GM12878 (cell line): ENCODE results near the gene DHDDS. TPM values are rescaled to one million over a fixed set of nuclear protein-coding genes. Genes with fewer than 3 reads are reported as not detected.
A peak's percentile ranks its signal among the peaks of the same experiment; 100 is the strongest.

Source experiments
- ATAC-seq: fragments of 200-7000 bp; cut with Tn5 transposase; 3 replicates; pipeline ENCODE4 v1.9.1; 2020; ENCODE audit warnings: mild to moderate bottlenecking, moderate library complexity
- Bru-seq: library from RNA; stranded (reverse); fragments of 400-500 nt; gene quantifications from one replicate; lab custom pipeline; 2021; lab: Mats Ljungman, UMichigan
- BruChase-seq, 2 experiments: library from RNA; stranded (reverse); fragments of 400-500 nt; gene quantifications; one replicate each; lab custom pipeline; 2021; lab: Mats Ljungman, UMichigan
- BruUV-seq: library from RNA; stranded (reverse); fragments of 400-500 nt; replicated peaks from 2 replicates; lab custom pipeline; 2021; lab: Mats Ljungman, UMichigan
- CTCF ChIA-PET: fragments of 300-600 bp; sonication (Branson Sonifier 250); formaldehyde crosslinking; extraction: SDS; loops from one replicate; lab custom pipeline; 2021; ENCODE audit warnings: inconsistent platforms; lab: Yijun Ruan, JAX
- POLR2A ChIA-PET: fragments of 350-600 bp; formaldehyde crosslinking; extraction: SDS; loops from one replicate; lab custom pipeline; 2021; ENCODE audit warnings: inconsistent platforms; lab: Charles Lee
- RAD21 ChIA-PET: fragments of 300-600 bp; sonication (Branson Sonifier 250); formaldehyde crosslinking; loops from one replicate; lab custom pipeline; 2023; ENCODE audit warnings: antibody characterized with exemption; ENCODE audit not compliant: unreplicated experiment; lab: Charles Lee
- SMC1A ChIA-PET: fragments of 300-600 bp; sonication (Branson Sonifier 250); formaldehyde crosslinking; loops from one replicate; lab custom pipeline; 2023; ENCODE audit not compliant: unreplicated experiment, uncharacterized antibody; lab: Charles Lee
- DNase-seq: peaks from one replicate; pipeline ENCODE4 v3.0.0-alpha.2; 2011; ENCODE audit warnings: low read depth, low spot score
- FAIRE-seq: peaks from 3 replicates; lab custom pipeline; 2011; peaks lifted over from hg19 to GRCh38; lab: Jason Lieb, UNC
- H2AFZ ChIP-seq: 2 replicates; pipeline ENCODE4 v1.6.0; 2011; ENCODE audit warnings: low read depth, low read length, control low read depth; ENCODE audit not compliant: control insufficient read depth
- H3K27ac ChIP-seq: 2 replicates; pipeline ENCODE4 v1.5.1; 2011; ENCODE audit warnings: control low read depth; ENCODE audit not compliant: control insufficient read depth, insufficient read depth
- H3K27me3 ChIP-seq, 2 experiments: replicated peaks in 1 of 2; 2 replicates each; pipeline versions ENCODE4 v1.6.0 to v1.6.1; 2011; ENCODE audit warnings: low read length in 1 of 2; ENCODE audit not compliant: control insufficient read depth in 2 of 2, insufficient read depth in 2 of 2
- H3K36me3 ChIP-seq, 2 experiments: 2 replicates each; pipeline ENCODE4 v1.5.1; 2011; ENCODE audit warnings: low read length in 1 of 2; ENCODE audit not compliant: control insufficient read depth in 2 of 2, insufficient read depth in 2 of 2
- H3K4me1 ChIP-seq: 2 replicates; pipeline ENCODE4 v1.6.1; 2011; ENCODE audit warnings: mild to moderate bottlenecking, low read length, moderate library complexity, mixed read lengths; ENCODE audit not compliant: control insufficient read depth, insufficient read depth
- H3K4me2 ChIP-seq: 2 replicates; pipeline ENCODE4 v1.6.0; 2011; ENCODE audit warnings: control low read depth; ENCODE audit not compliant: control insufficient read depth, insufficient read depth
- H3K4me3 ChIP-seq: fragments of 200-600 bp; sonication (generic); 2 replicates; pipeline ENCODE4 v1.5.1; 2016
- H3K79me2 ChIP-seq: 2 replicates; pipeline ENCODE4 v1.6.0; 2011; ENCODE audit warnings: low read length; ENCODE audit not compliant: control insufficient read depth, insufficient read depth
- H3K9ac ChIP-seq: 2 replicates; pipeline ENCODE4 v1.8.0; 2011; ENCODE audit warnings: low read length, control low read depth, mixed read lengths; ENCODE audit not compliant: control insufficient read depth, insufficient read depth
- H3K9me3 ChIP-seq: replicated peaks from 3 replicates; pipeline ENCODE4 v1.5.1; 2011; ENCODE audit warnings: mild to moderate bottlenecking, low read length; ENCODE audit not compliant: control insufficient read depth, insufficient read depth
- H4K20me1 ChIP-seq: 2 replicates; pipeline ENCODE4 v1.6.0; 2011; ENCODE audit not compliant: control insufficient read depth, insufficient read depth
- BRCA1 ChIP-seq: IDR thresholded peaks from 2 replicates; pipeline ENCODE4 v1.6.1; 2011; ENCODE audit warnings: low read depth, low read length, improper control_type of control experiment
- IRF4 ChIP-seq: IDR thresholded peaks from 2 replicates; pipeline ENCODE4 v1.6.1; 2011; ENCODE audit warnings: low read depth, low read length
- KLF5 ChIP-seq: fragments of 450-650 bp; IDR thresholded peaks from 2 replicates; pipeline ENCODE4 v1.6.1; 2014; ENCODE audit warnings: mild to moderate bottlenecking; ENCODE audit not compliant: partially characterized antibody
- MEF2A ChIP-seq: IDR thresholded peaks from 2 replicates; pipeline ENCODE4 v1.6.1; 2011; ENCODE audit warnings: low read depth, mild to moderate bottlenecking, low read length, moderate library complexity; ENCODE audit not compliant: insufficient read depth
- MLLT1 ChIP-seq: fragments of 450-650 bp; IDR thresholded peaks from 2 replicates; pipeline ENCODE4 v1.6.1; 2016; ENCODE audit warnings: mild to moderate bottlenecking
- MTA2 ChIP-seq: fragments of 450-650 bp; IDR thresholded peaks from 2 replicates; pipeline ENCODE4 v1.6.1; 2016; ENCODE audit warnings: low read depth, mild to moderate bottlenecking, moderate library complexity
- NFYB ChIP-seq: IDR thresholded peaks from 2 replicates; pipeline ENCODE4 v1.6.1; 2011; ENCODE audit warnings: low read depth, mild to moderate bottlenecking, low read length, improper control_type of control experiment, moderate library complexity; ENCODE audit not compliant: insufficient read depth
- SUZ12 ChIP-seq: fragments of 200-600 bp; sonication (generic); IDR thresholded peaks from one replicate; pipeline ENCODE4 v1.6.1; 2018; ENCODE audit warnings: antibody characterized with exemption, mild to moderate bottlenecking; ENCODE audit not compliant: unreplicated experiment
- ZBTB40 ChIP-seq: fragments of 450-650 bp; IDR thresholded peaks from 2 replicates; pipeline ENCODE4 v1.6.1; 2016; ENCODE audit warnings: mild to moderate bottlenecking, moderate library complexity, borderline replicate concordance
- WGBS: methylation state at CpG from one replicate; pipeline ENCODE4 v1.1.6; 2016; ENCODE audit warnings: low lambda C conversion rate; ENCODE audit not compliant: insufficient replicate concordance, insufficient coverage; ENCODE audit errors: missing lambda C conversion rate; 5-methylcytosine and 5-hydroxymethylcytosine counted together
- in situ Hi-C: fragments of 300-500 bp; cut with MboI; formaldehyde crosslinking; loops from 9 replicates; pipeline ENCODE4 v1.14.3; 2018; ENCODE audit warnings: mixed read lengths
- intact Hi-C: fragments of 100-400 bp; cut with micrococcal nuclease; formaldehyde crosslinking; loops from one replicate; pipeline ENCODE4 v1.14.2; 2022; ENCODE audit not compliant: unreplicated experiment
- long read RNA-seq, 2 experiments: library from polyadenylated mRNA; unstranded; transcript quantifications; one replicate each; pipeline ENCODE4 v2.0.0, GENCODE V29; 2019 to 2020
- polyA minus RNA-seq, 3 experiments: library from RNA; depleted of rRNA, polyadenylated mRNA; stranded (reverse); fragments of >200 nt; gene quantifications; 2 replicates each; pipeline ENCODE4 v1.2.3, GENCODE V29; 2011
- polyA plus RNA-seq, 11 experiments: library from polyadenylated mRNA; depleted of rRNA in 4 of 11; unstranded in 6 of 11; stranded (reverse) in 5 of 11; fragments of >200 nt; fragmentation: Nextera tagmentation in 4 of 11; fragmentation: Illumina TruSeq in 1 of 11; extraction: Ambion mirVana in 4 of 11; extraction: Trizol in 1 of 11; gene quantifications; 1 replicate in 1 of 11; 2 replicates in 10 of 11; pipeline versions ENCODE4 v1.2.1 to v1.2.3, GENCODE V29; 2011 to 2016; ENCODE audit warnings: inconsistent platforms in 2 of 11, missing spikeins in 2 of 11, low read depth in 1 of 11
- total RNA-seq, 4 experiments: library from RNA; depleted of rRNA in 3 of 4; stranded (reverse); fragments of >200 nt in 3 of 4; fragmentation: Illumina TruSeq in 1 of 4; extraction: Trizol in 1 of 4; gene quantifications; 2 replicates each; pipeline versions ENCODE4 v1.2.1 to v1.2.3, GENCODE V29; 2013 to 2021

The DHDDS gene
- total RNA-seq (2013; cell fraction: nucleolus; rRNA removed): 103 and 121 TPM in 2 replicates
- total RNA-seq (2014; rRNA removed): 33.1 and 33.2 TPM in 2 replicates
- total RNA-seq (2014; rRNA removed; fragmentation: Illumina TruSeq; extraction: Trizol): 35.6 and 38.5 TPM in 2 replicates
- total RNA-seq (2021): 41.6 and 46.9 TPM in 2 replicates
- 30.2 TPM for polyA plus RNA-seq (2011; ENCODE audit: low read depth)
- 37.2 and 38.7 TPM in 2 replicates for polyA plus RNA-seq (2011; rRNA removed)
- polyA plus RNA-seq (2011; cell fraction: cytosol; rRNA removed): 33.5 and 36.1 TPM in 2 replicates
- 40.2 and 51.2 TPM in 2 replicates for polyA plus RNA-seq (2011; cell fraction: nucleus; rRNA removed)
- polyA plus RNA-seq (2012): 22.7 and 30.5 TPM in 2 replicates
- 37.2 and 49.5 TPM in 2 replicates for polyA plus RNA-seq (2014; fragmentation: Illumina TruSeq; extraction: Trizol)
- 10 to 100 TPM; 22.7 to 27.2 TPM for polyA plus RNA-seq (2014; fragmentation: Nextera tagmentation; extraction: Ambion mirVana)
- 34.7 TPM in 2 replicates for polyA plus RNA-seq (2014; rRNA removed)
- 10 to 100 TPM; 45.4 to 47.5 TPM for polyA plus RNA-seq (2016; fragmentation: Nextera tagmentation; extraction: Ambion mirVana)
- polyA minus RNA-seq (2011; rRNA and poly(A)+ RNA removed): 46.5 and 49.0 TPM in 2 replicates
- 10.0 and 11.6 TPM in 2 replicates for polyA minus RNA-seq (2011; cell fraction: cytosol; rRNA and poly(A)+ RNA removed)
- 29.4 and 53.9 TPM in 2 replicates for polyA minus RNA-seq (2011; cell fraction: nucleus; rRNA and poly(A)+ RNA removed)
- percentile 78 among the genes with signal in this experiment for Bru-seq, nascent RNA
- BruChase-seq, experiment 1, labeled RNA remaining after a 6-hour chase: percentile 80 among the genes with signal in this experiment
- BruChase-seq, experiment 2, labeled RNA remaining after a 2-hour chase: percentile 83 among the genes with signal in this experiment
- long read RNA-seq, experiment 1, partial matches to known transcripts: 9 of 20 reads
- long read RNA-seq, experiment 1, other reads (novel, unspliced or antisense): 3 of 20 reads
- long read RNA-seq, experiment 2, transcript DHDDS-201 (9 exons, 1,403 nt): major isoform, 17 of 59 reads
- long read RNA-seq, experiment 2, partial matches to known transcripts: 4 of 59 reads
- long read RNA-seq, experiment 2, other reads (novel, unspliced or antisense): 25 of 59 reads

GRCh38 chr1:26431979-26432695 is at the start of gene DHDDS:
Gene DHDDS (plus strand): TSS chr1:26432321. CDS start chr1:26432946, 625 bp downstream.
- ChIA-PET RAD21 (interaction anchor here (0.9 to 1.3 kb wide), 6 partner anchors 12 to 262 kb away, joined by 3 to 6 read pairs (median 4); partner anchors contain the start of genes CEP85 and ZNF593), CTCF (interaction anchor here (0.7 to 4.1 kb wide), 9 partner anchors 12 to 313 kb away, joined by 3 to 23 read pairs (median 5); partner anchors contain the start of genes CEP85 and ZNF593), SMC1A (interaction anchor here (0.6 to 1.7 kb wide), 7 partner anchors 13 to 151 kb away, joined by 3 to 7 read pairs (median 3); no protein-coding TSS in a partner anchor), POLR2A (interaction anchor here (0.6 to 2.4 kb wide), 10 partner anchors 10 to 318 kb away, joined by 3 to 24 read pairs (median 3); partner anchors contain the start of genes CEP85 and HMGN2)
- intact Hi-C loops (no loop called here), in situ Hi-C loops (no loop called here)
- Histone ChIP-seq H3K4me2 (peak within 1 kb of the TSS; percentile 87), H3K4me1 (peaks cover 9% of the 10 kb centered on the region), H3K27ac (peak within 1 kb of the TSS; percentile 59), H4K20me1 (no peaks in the 10 kb centered on the region), H2AFZ (peak within 1 kb of the TSS; percentile 93), H3K27me3 (no peaks in the 10 kb centered on the region), H3K9me3 (no peaks in the 10 kb centered on the region), H3K79me2 (peaks cover 14% of the 10 kb centered on the region), H3K4me3 (peak within 1 kb of the TSS; percentile 98), H3K9ac (peak within 1 kb of the TSS; percentile 77), H3K36me3 (peaks cover 0 to 3% of the 10 kb centered on the region in 2 experiments; a peak in 2 of 4 replicates)
- FAIRE-seq (peak; percentile 100), DNase-seq (peak; percentile 95), ATAC-seq (peak; percentile 99)
- no TSS peak for BruUV-seq
- under 1% methylated on average over 39 of the region's 45 CpGs for WGBS
- peak; percentile 47; the same call in 1 of the 2 replicates for TF ChIP-seq ZBTB40
- TF ChIP-seq IRF4: 0 out of 2 replicates have a peak, but pooled peaks have one; percentile 11
- no peak for TF ChIP-seq KLF5
- no peak for TF ChIP-seq NFYB
- peak; percentile 71; the same call in 1 of the 2 replicates for TF ChIP-seq MLLT1
- peak; percentile 46; the same call in 1 of the 2 replicates for TF ChIP-seq MTA2
- no peak for TF ChIP-seq SUZ12
- no peak for TF ChIP-seq BRCA1
- TF ChIP-seq MEF2A: no peak
